ENCODE data around the gene FOXA2. TPM values are rescaled to one million over a fixed set of nuclear protein-coding genes. Genes with fewer than 3 reads are reported as not detected.

Gene FOXA2
- total RNA-seq, 1 donor from 2014 or later: 141 TPM

DNA sequence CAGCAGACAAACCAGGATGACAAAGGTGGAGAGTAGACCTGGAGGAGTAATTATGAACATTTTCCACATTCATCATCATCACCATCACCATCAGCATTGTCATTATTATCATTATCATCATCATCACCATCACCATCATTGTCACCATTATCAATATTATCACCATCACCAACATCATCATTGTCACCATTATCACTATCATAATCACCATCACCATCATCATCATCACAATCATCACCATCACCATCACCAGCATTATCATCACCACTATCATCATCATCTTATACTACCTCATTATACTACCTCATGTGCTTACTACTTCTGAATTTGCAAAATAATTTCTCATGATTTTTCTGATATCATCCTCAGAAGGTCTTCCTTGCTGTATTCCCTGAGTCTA is 39.3 kb downstream of the FOXA2 start:
- H3K4me3 Mint-ChIP-seq (ENCODE audit: low read depth): no peak overlapping the region
- TF ChIP-seq, protein P1, sequence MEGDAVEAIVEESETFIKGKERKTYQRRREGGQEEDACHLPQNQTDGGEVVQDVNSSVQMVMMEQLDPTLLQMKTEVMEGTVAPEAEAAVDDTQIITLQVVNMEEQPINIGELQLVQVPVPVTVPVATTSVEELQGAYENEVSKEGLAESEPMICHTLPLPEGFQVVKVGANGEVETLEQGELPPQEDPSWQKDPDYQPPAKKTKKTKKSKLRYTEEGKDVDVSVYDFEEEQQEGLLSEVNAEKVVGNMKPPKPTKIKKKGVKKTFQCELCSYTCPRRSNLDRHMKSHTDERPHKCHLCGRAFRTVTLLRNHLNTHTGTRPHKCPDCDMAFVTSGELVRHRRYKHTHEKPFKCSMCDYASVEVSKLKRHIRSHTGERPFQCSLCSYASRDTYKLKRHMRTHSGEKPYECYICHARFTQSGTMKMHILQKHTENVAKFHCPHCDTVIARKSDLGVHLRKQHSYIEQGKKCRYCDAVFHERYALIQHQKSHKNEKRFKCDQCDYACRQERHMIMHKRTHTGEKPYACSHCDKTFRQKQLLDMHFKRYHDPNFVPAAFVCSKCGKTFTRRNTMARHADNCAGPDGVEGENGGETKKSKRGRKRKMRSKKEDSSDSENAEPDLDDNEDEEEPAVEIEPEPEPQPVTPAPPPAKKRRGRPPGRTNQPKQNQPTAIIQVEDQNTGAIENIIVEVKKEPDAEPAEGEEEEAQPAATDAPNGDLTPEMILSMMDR (IDR thresholded peaks at IDR 0.05; ENCODE audit: unreplicated experiment): no peak
- peaks cover 28% of the 10 kb centered on the region for H3K4me1 Mint-ChIP-seq (ENCODE audit: low read depth)
- no peak overlapping the region for H3K27ac Mint-ChIP-seq
- peaks cover 3% of the 10 kb centered on the region for H3K9me3 Mint-ChIP-seq (ENCODE audit: low read depth)
- DNase-seq (ENCODE audit: low spot score, unreplicated experiment): no peak
- no peaks in the 10 kb centered on the region for H3K27me3 Mint-ChIP-seq
- peaks cover 2% of the 10 kb centered on the region for H3K36me3 Mint-ChIP-seq (ENCODE audit: insufficient read depth)

DNA sequence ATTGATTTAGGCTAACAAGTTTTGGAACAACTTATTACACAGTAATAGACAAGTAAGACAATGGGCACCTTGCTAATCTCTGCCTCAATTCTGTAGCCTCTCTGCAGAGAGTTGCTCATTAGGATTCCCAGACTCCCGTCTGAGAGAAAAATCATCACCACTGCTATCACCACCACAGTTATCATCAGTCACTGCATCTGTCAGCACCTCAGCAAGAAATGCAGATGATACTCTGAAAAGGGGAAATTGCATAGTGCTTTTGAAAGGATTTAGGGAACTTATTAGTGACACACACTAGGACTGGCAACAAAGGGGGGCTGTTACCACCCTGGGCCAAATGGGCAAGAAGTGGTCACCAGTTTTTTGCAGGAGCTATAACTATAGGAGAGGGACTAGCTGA is 39.9 kb downstream of the FOXA2 start:
- no peaks in the 10 kb centered on the region for H3K27me3 Mint-ChIP-seq
- no peak overlapping the region for H3K27ac Mint-ChIP-seq
- TF ChIP-seq, protein P1 (IDR thresholded peaks at IDR 0.05; ENCODE audit: unreplicated experiment): no peak
- no peak overlapping the region for H3K4me3 Mint-ChIP-seq (ENCODE audit: low read depth)
- peaks cover 25% of the 10 kb centered on the region for H3K4me1 Mint-ChIP-seq (ENCODE audit: low read depth)
- DNase-seq (ENCODE audit: low spot score, unreplicated experiment): no peak
- no peaks in the 10 kb centered on the region for H3K36me3 Mint-ChIP-seq (ENCODE audit: insufficient read depth)
- no peaks in the 10 kb centered on the region for H3K9me3 Mint-ChIP-seq (ENCODE audit: low read depth)

DNA sequence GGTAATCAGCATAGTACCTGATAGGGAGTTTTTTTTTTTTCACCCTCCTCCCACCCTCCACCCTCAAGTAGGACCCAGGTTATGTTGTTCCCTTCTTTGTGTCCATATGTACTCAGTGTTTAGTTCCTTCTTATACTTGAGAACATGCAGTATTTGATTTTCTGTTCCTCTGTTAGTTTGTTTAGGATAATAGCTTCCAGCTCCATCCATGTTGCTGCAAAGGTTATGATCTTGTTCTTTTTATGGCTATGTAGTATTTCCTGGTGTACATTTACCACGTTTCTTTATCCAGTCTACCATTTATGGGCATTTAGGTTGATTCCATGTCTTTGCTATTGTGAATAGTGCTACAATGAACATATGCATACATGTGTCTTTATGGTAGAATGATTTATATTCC is 41.9 kb downstream of the FOXA2 start:
- TF ChIP-seq, protein P1 (IDR thresholded peaks at IDR 0.05; ENCODE audit: unreplicated experiment): no peak
- DNase-seq (ENCODE audit: low spot score, unreplicated experiment): no peak
- H3K4me1 Mint-ChIP-seq (ENCODE audit: low read depth): peaks cover 16% of the 10 kb centered on the region
- no peaks in the 10 kb centered on the region for H3K36me3 Mint-ChIP-seq (ENCODE audit: insufficient read depth)
- no peak overlapping the region for H3K27ac Mint-ChIP-seq
- no peak overlapping the region for H3K4me3 Mint-ChIP-seq (ENCODE audit: low read depth)
- H3K27me3 Mint-ChIP-seq: no peaks in the 10 kb centered on the region
- H3K9me3 Mint-ChIP-seq (ENCODE audit: low read depth): peaks cover 6% of the 10 kb centered on the region

DNA sequence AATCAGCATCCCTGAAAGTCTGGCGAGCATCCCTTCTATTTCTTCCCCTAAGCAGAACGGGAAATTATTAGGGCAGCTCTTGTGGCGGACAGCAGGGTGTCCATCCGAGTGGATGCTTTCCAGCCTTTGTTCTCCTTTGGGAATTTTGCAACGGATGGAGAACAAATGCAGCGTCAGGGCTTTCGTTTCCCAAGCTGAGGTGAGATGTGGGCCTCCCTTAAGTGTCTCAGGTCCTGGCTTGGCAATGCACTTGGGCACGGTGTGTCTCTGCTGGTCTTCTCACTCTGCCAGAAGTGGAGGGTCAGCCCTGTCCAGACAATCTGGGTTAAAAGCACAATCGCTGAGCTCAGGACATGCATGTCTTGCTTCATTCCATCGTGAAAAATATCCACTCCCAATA is 43.5 kb downstream of the FOXA2 start:
- no peak for DNase-seq (ENCODE audit: low spot score, unreplicated experiment)
- H3K4me3 Mint-ChIP-seq (ENCODE audit: low read depth): no peak overlapping the region
- TF ChIP-seq, protein P1 (IDR thresholded peaks at IDR 0.05; ENCODE audit: unreplicated experiment): no peak
- peaks cover 6% of the 10 kb centered on the region for H3K9me3 Mint-ChIP-seq (ENCODE audit: low read depth)
- no peak overlapping the region for H3K27ac Mint-ChIP-seq
- no peaks in the 10 kb centered on the region for H3K27me3 Mint-ChIP-seq
- H3K36me3 Mint-ChIP-seq (ENCODE audit: insufficient read depth): no peaks in the 10 kb centered on the region
- H3K4me1 Mint-ChIP-seq (ENCODE audit: low read depth): peaks cover 12% of the 10 kb centered on the region

DNA sequence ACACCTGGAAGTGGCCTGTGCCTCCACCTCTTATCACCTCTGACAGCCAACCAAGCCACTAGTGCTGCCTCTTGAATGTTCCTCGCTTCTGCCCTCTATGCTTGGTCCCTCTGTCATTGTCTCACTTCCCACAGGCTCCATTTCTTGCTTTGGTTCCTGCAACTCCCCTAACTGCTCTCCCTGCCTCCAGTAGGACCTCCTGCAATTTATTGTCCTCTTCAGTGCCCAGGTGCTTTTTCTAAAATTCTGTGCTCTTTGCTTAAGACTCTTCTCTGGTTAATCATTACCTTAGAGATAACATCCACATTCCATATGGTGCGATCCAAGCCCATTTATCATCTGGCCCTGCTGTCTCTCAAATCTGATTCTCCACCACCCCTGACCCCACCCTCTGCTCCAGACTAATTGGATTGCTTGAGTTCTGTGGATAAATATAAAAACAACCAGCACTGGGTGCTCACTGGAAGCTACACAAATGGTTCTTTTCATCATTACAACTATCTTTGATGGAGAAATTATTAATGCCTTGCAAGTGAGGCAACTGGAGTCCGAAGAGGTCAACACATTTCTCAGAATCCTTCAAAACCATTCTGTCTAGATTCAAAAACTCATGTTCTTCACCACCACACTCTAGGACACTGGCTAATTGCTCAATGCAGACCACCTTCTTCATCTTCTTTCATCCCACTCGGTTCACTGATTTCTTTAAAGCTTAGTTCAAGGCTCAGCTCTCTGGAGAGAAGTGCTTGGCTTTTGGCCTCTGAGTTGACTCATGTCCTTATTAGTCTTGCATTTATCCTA is 47.2 kb downstream of the FOXA2 start:
- TF ChIP-seq, protein P1 (IDR thresholded peaks at IDR 0.05; ENCODE audit: unreplicated experiment): no peak
- DNase-seq (ENCODE audit: low spot score, unreplicated experiment): no peak
- Mint-ChIP-seq H3K36me3 (ENCODE audit: insufficient read depth) (no peaks in the 10 kb centered on the region), H3K27me3 (no peaks in the 10 kb centered on the region), H3K9me3 (ENCODE audit: low read depth) (peaks cover 6% of the 10 kb centered on the region), H3K4me3 (ENCODE audit: low read depth) (no peak overlapping the region), H3K27ac (peak overlapping the region; percentile 19), H3K4me1 (ENCODE audit: low read depth) (peaks cover 17% of the 10 kb centered on the region)

Data from progenitor cell of endocrine pancreas (in vitro differentiated cells).